ENCODE measurements around the gene NUCB2. TPM values are rescaled to one million over a fixed set of nuclear protein-coding genes. Genes with fewer than 3 reads are reported as not detected.

Gene NUCB2
- total and polyA plus RNA-seq, 2 donors (not counting 3 experiments of a cell fraction or from before 2014, with no cell fraction given) = 41.9 to 114 TPM

GRCh38 chr11:17381156-17381555 lies 104.6 kb downstream of the NUCB2 start:
- CTCF ChIA-PET = interaction anchor here (0.7 to 5.3 kb wide), 3 partner anchors 28 to 151 kb away, joined by 3 to 184 read pairs (median 38); partner anchors contain the start of gene NCR3LG1
- Histone ChIP-seq H3K27ac (ENCODE audit: insufficient read depth, low read depth, low read length) (no peak overlapping the region), H2AFZ (ENCODE audit: low read depth, low read length) (no peak overlapping the region), H3K79me2 (ENCODE audit: control insufficient read depth, insufficient read depth, low read length) (no peaks in the 10 kb centered on the region), H3K9me1 (replicated peaks; ENCODE audit: control insufficient read depth, extremely low read depth, insufficient read depth, low read length) (no peaks in the 10 kb centered on the region), H3K27me3 (ENCODE audit: control insufficient read depth in 2 of 2, insufficient read depth in 2 of 2, low read length in 2 of 2) (no peaks in the 10 kb centered on the region), H3K4me1 (ENCODE audit: control insufficient read depth, extremely low read depth, insufficient read depth, low read length) (no peaks in the 10 kb centered on the region), H3K4me3 (replicated peaks in 1 of 3; ENCODE audit: insufficient read depth in 1 of 3, low read depth in 1 of 3, low read length in 3 of 3) (no peak overlapping the region), H3K4me2 (ENCODE audit: insufficient read depth, low read length) (no peak overlapping the region), H3K36me3 (ENCODE audit: control insufficient read depth in 2 of 2, extremely low read depth in 1 of 2, insufficient read depth in 2 of 2, low read length in 2 of 2) (no peaks in the 10 kb centered on the region), H3K9ac (replicated peaks; ENCODE audit: extremely low read depth, insufficient read depth, low read length) (no peak overlapping the region), H3K9me3 (replicated peaks; ENCODE audit: control insufficient read depth, insufficient read depth, low read length) (no peaks in the 10 kb centered on the region), H4K20me1 (replicated peaks; ENCODE audit: control insufficient read depth, extremely low read depth, insufficient read depth, low read length) (no peaks in the 10 kb centered on the region)
- dilution Hi-C loops (cut with MboI; ENCODE audit: extremely low pct_ligation_motif_present, low sequenced_read_pairs) (no loop called here), intact Hi-C loops (cut with micrococcal nuclease) (loop anchor here (10.0 kb wide), 1 partner anchor 596 kb away; no protein-coding TSS in a partner anchor)
- FAIRE-seq (peak; percentile 64), DNase-seq (ENCODE audit: low read depth, low spot score) (no peak)
- POLR2A ChIA-PET = no interaction called here
- TF ChIP-seq, protein P1, sequence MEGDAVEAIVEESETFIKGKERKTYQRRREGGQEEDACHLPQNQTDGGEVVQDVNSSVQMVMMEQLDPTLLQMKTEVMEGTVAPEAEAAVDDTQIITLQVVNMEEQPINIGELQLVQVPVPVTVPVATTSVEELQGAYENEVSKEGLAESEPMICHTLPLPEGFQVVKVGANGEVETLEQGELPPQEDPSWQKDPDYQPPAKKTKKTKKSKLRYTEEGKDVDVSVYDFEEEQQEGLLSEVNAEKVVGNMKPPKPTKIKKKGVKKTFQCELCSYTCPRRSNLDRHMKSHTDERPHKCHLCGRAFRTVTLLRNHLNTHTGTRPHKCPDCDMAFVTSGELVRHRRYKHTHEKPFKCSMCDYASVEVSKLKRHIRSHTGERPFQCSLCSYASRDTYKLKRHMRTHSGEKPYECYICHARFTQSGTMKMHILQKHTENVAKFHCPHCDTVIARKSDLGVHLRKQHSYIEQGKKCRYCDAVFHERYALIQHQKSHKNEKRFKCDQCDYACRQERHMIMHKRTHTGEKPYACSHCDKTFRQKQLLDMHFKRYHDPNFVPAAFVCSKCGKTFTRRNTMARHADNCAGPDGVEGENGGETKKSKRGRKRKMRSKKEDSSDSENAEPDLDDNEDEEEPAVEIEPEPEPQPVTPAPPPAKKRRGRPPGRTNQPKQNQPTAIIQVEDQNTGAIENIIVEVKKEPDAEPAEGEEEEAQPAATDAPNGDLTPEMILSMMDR (IDR thresholded peaks at IDR 0.05; ENCODE audit: extremely low read depth in 1 of 2, insufficient read depth in 1 of 2, low read depth in 1 of 2, low read length in 2 of 2) = no peak
- TF ChIP-seq POLR2AphosphoS5 (IDR thresholded peaks at IDR 0.05; ENCODE audit: insufficient read depth, low read depth, low read length) = no peak
- no TSS peak for BruUV-seq (replicated peaks)

Other genes with a start within 250 kb of the NUCB2 start
- gene RPS13, start 199.1 kb upstream of the NUCB2 start, total RNA-seq = 1,051 and 1,169 TPM in 2 replicates
- gene RPS13, start 199.1 kb upstream of the NUCB2 start, polyA plus RNA-seq = 1,276 and 1,745 TPM in 2 replicates
- 142 and 148 TPM in 2 replicates for gene PIK3C2A, start 68.8 kb upstream of the NUCB2 start, total RNA-seq
- gene PIK3C2A, start 68.8 kb upstream of the NUCB2 start, polyA plus RNA-seq = 21.7 and 33.7 TPM in 2 replicates
- gene NCR3LG1, start 75.1 kb downstream of the NUCB2 start, total RNA-seq = 8.1 and 8.7 TPM in 2 replicates
- gene NCR3LG1, start 75.1 kb downstream of the NUCB2 start, polyA plus RNA-seq = 1.9 and 2.2 TPM in 2 replicates
- gene KCNJ11, start 111.9 kb downstream of the NUCB2 start, total RNA-seq = not detected in 2 replicates
- gene KCNJ11, start 111.9 kb downstream of the NUCB2 start, polyA plus RNA-seq = 0.04 TPM in 1 of 2 replicates, not detected in the other
- gene ABCC8, start 200.1 kb downstream of the NUCB2 start, total RNA-seq = not detected in 2 replicates
- not detected in 2 replicates for gene ABCC8, start 200.1 kb downstream of the NUCB2 start, polyA plus RNA-seq